Ascending aorta (tissue), 2 donors: ENCODE results near the gene CIPC. TPM values are rescaled to one million over a fixed set of nuclear protein-coding genes. Genes with fewer than 3 reads are reported as not detected.
A peak's percentile ranks its signal among the peaks of the same experiment; 100 is the strongest.

ENCODE experiments used
- DNase-seq, 2 donors: peaks; one replicate each; pipeline ENCODE4 v3.0.0-alpha.2; 2019; ENCODE audit warnings: low spot score in 2 of 2
- H3K27ac ChIP-seq, 2 donors: fragments of 200-600 bp; sonication (generic); one replicate each; pipeline ENCODE4 v1.5.1; 2016 to 2017; ENCODE audit warnings: mild to moderate bottlenecking in 1 of 2
- H3K27me3 ChIP-seq: fragments of 200-600 bp; sonication (generic); one replicate; pipeline ENCODE4 v1.5.1; 2017
- H3K36me3 ChIP-seq, 2 donors: fragments of 200-600 bp; sonication (generic); one replicate each; pipeline ENCODE4 v1.5.1; 2016
- H3K4me1 ChIP-seq, 2 donors: fragments of 200-600 bp; sonication (generic); one replicate each; pipeline ENCODE4 v1.5.1; 2016 to 2017; ENCODE audit warnings: mild to moderate bottlenecking in 1 of 2
- H3K4me3 ChIP-seq, 2 donors: fragments of 200-600 bp; sonication (generic); one replicate each; pipeline ENCODE4 v1.5.1; 2016 to 2017; ENCODE audit warnings: mild to moderate bottlenecking in 1 of 2
- H3K9me3 ChIP-seq, 2 donors: fragments of 200-600 bp; sonication (generic); one replicate each; pipeline ENCODE4 v1.5.1; 2016
- intact Hi-C: fragments of 100-400 bp; cut with DNase I; formaldehyde crosslinking; loops from one replicate; pipeline ENCODE4 v1.15.1; 2023
- total RNA-seq: library from RNA; depleted of rRNA; stranded (reverse); fragments of >200 nt; gene quantifications from one replicate; pipeline ENCODE4 v1.1.0, GENCODE V29; 2016
- TF ChIP-seq, protein P1 (sequence below), 3 experiments: fragments of 200-600 bp in 2 of 3; fragments of 450-650 bp in 1 of 3; sonication (generic) in 2 of 3; IDR thresholded peaks; one replicate each; pipeline ENCODE4 v1.5.1; 2016 to 2019; ENCODE audit warnings: antibody characterized with exemption in 3 of 3, mild to moderate bottlenecking in 1 of 3, moderate library complexity in 1 of 3

Gene CIPC
- total RNA-seq, 1 donor from 2014 or later, result 5.0 TPM

DNA sequence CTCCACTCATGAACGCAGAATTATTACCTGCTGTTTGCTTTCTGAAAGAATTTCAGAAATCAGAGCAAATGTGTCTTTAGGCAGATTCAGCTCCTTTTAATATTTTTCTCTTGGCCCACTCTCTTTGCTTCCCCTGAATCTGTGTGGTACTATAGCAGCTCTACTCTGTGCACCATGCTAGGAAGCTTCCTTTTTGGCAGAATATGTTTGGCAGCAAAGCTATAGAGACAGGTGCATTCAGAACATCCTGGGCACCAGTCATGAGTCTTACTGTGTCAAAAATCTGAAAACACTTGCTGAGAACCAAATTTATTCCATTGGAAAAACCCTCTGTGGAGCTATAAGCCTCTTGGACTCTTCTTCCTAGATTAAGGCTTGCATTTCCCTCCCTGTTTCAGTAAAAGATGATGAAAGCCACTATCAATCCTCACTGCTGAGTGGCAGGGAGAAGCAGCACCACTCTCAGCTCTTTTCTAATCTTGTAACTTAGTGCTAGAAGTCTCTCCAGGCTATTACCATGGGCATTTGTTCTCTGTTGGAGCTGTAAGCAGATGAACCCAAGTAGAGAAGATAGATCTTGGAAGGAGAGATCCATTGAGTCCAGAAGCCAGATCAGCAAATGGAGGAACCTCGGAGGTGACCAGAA lies 18.2 kb downstream of the CIPC start:
- Histone ChIP-seq H3K9me3 (no peaks in the 10 kb centered on the region), H3K4me3 (no peak overlapping the region), H3K4me1 (no peaks in the 10 kb centered on the region), H3K36me3 (peaks cover 27 to 44% of the 10 kb centered on the region in 2 donors), H3K27ac (no peak overlapping the region), H3K27me3 (no peaks in the 10 kb centered on the region)
- TF ChIP-seq, protein P1, sequence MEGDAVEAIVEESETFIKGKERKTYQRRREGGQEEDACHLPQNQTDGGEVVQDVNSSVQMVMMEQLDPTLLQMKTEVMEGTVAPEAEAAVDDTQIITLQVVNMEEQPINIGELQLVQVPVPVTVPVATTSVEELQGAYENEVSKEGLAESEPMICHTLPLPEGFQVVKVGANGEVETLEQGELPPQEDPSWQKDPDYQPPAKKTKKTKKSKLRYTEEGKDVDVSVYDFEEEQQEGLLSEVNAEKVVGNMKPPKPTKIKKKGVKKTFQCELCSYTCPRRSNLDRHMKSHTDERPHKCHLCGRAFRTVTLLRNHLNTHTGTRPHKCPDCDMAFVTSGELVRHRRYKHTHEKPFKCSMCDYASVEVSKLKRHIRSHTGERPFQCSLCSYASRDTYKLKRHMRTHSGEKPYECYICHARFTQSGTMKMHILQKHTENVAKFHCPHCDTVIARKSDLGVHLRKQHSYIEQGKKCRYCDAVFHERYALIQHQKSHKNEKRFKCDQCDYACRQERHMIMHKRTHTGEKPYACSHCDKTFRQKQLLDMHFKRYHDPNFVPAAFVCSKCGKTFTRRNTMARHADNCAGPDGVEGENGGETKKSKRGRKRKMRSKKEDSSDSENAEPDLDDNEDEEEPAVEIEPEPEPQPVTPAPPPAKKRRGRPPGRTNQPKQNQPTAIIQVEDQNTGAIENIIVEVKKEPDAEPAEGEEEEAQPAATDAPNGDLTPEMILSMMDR (IDR thresholded peaks at IDR 0.05), result no peak
- no peak for DNase-seq
- intact Hi-C loops, result no loop called here

GRCh38 chr14:77119851-77120250 lies 21.8 kb downstream of the CIPC start:
- no peak for DNase-seq
- Histone ChIP-seq H3K27ac (no peak overlapping the region), H3K4me1 (peaks cover 0 to 5% of the 10 kb centered on the region in 2 donors), H3K9me3 (no peaks in the 10 kb centered on the region), H3K36me3 (peaks cover 9 to 24% of the 10 kb centered on the region in 2 donors), H3K27me3 (no peaks in the 10 kb centered on the region), H3K4me3 (no peak overlapping the region)
- intact Hi-C loops, result loop anchor here (10.0 kb wide), 1 partner anchor 245 kb away; no protein-coding TSS in a partner anchor
- TF ChIP-seq, protein P1 (IDR thresholded peaks at IDR 0.05), result no peak

GRCh38 chr14:77120771-77121743 lies 23.0 kb downstream of the CIPC start:
- Histone ChIP-seq H3K27ac (peak overlapping the region in 1 of 2 donors; percentile 26), H3K27me3 (no peaks in the 10 kb centered on the region), H3K9me3 (no peaks in the 10 kb centered on the region), H3K4me1 (peaks cover 5 to 8% of the 10 kb centered on the region in 2 donors), H3K36me3 (peaks cover 4 to 15% of the 10 kb centered on the region in 2 donors), H3K4me3 (no peak overlapping the region)
- DNase-seq, result no peak
- intact Hi-C loops, result loop anchor here (10.0 kb wide), 1 partner anchor 246 kb away; no protein-coding TSS in a partner anchor
- TF ChIP-seq, protein P1 (IDR thresholded peaks at IDR 0.05), result no peak

- TF ChIP-seq, protein P1 (IDR thresholded peaks at IDR 0.05), result no peak
- no peak overlapping the region for H3K27ac ChIP-seq
- DNase-seq, result no peak
- H3K4me3 ChIP-seq, result no peak overlapping the region
- H3K4me1 ChIP-seq, result peaks cover 5 to 8% of the 10 kb centered on the region in 2 donors
- intact Hi-C loops, result loop anchor here (10.0 kb wide), 1 partner anchor 248 kb away; no protein-coding TSS in a partner anchor
- no peaks in the 10 kb centered on the region for H3K9me3 ChIP-seq
- no peaks in the 10 kb centered on the region for H3K27me3 ChIP-seq
- H3K36me3 ChIP-seq, result peaks cover 0 to 6% of the 10 kb centered on the region in 2 donors
These were observed 24.6 kb downstream of the CIPC start for GRCh38 chr14:77122526-77123125.
